Vagina (tissue), 2 donors: ENCODE measurements around the gene COL28A1.
A peak's percentile ranks its signal among the peaks of the same experiment; 100 is the strongest.

Experiments used
- CTCF ChIP-seq, 3 experiments: fragments of 450-650 bp in 2 of 3; fragments of 200-600 bp in 1 of 3; sonication (generic) in 1 of 3; IDR thresholded peaks; one replicate each; pipeline ENCODE4 v1.5.1; 2017 to 2019; ENCODE audit warnings: antibody characterized with exemption in 3 of 3, mild to moderate bottlenecking in 2 of 3, moderate library complexity in 2 of 3
- POLR2AphosphoS5 ChIP-seq, 2 donors: sonication (generic); formaldehyde crosslinking; IDR thresholded peaks; one replicate each; pipeline ENCODE4 v1.9.0; 2017; ENCODE audit warnings: antibody characterized with exemption in 2 of 2, mild to moderate bottlenecking in 2 of 2, low read depth in 1 of 2; ENCODE audit not compliant: insufficient read depth in 1 of 2

GRCh38 chr7:7438851-7439250 is 96.8 kb downstream of the COL28A1 start:
- TF ChIP-seq POLR2AphosphoS5 (IDR thresholded peaks at IDR 0.05; ENCODE audit: insufficient read depth in 1 of 2, low read depth in 1 of 2) (peak in 1 of 2 donors; percentile 45), CTCF (IDR thresholded peaks at IDR 0.05) (no peak)
